GM12872 (cell line): Measurements from ENCODE around the gene STEAP3.

Source experiments
- TF ChIP-seq, protein P1 (sequence below): IDR thresholded peaks from 3 replicates; pipeline ENCODE4 v1.5.1; 2011; ENCODE audit warnings: low read depth, mild to moderate bottlenecking, low read length, moderate library complexity; ENCODE audit not compliant: insufficient read depth

The STEAP3 gene

DNA sequence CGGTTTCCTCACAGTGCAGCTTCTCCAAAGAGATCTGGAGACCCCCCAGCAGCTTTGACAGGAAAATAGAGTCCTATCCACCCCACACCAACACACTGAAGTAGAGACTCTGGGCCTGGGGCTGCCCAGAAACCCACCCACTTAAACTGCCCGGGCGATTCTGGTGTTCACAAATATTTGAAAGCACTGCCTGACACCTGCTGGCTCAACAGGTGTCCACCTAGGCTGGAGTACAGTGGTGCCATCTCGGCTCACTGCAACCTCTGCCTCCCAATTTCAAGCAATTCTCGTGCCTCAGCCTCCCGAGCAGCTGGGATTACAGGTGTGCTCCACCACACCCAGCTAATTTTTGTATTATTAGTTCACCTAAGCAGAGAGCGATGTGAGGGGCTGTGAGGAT, 5.3 kb downstream of the STEAP3 start:
- TF ChIP-seq, protein P1, sequence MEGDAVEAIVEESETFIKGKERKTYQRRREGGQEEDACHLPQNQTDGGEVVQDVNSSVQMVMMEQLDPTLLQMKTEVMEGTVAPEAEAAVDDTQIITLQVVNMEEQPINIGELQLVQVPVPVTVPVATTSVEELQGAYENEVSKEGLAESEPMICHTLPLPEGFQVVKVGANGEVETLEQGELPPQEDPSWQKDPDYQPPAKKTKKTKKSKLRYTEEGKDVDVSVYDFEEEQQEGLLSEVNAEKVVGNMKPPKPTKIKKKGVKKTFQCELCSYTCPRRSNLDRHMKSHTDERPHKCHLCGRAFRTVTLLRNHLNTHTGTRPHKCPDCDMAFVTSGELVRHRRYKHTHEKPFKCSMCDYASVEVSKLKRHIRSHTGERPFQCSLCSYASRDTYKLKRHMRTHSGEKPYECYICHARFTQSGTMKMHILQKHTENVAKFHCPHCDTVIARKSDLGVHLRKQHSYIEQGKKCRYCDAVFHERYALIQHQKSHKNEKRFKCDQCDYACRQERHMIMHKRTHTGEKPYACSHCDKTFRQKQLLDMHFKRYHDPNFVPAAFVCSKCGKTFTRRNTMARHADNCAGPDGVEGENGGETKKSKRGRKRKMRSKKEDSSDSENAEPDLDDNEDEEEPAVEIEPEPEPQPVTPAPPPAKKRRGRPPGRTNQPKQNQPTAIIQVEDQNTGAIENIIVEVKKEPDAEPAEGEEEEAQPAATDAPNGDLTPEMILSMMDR: no peak

DNA sequence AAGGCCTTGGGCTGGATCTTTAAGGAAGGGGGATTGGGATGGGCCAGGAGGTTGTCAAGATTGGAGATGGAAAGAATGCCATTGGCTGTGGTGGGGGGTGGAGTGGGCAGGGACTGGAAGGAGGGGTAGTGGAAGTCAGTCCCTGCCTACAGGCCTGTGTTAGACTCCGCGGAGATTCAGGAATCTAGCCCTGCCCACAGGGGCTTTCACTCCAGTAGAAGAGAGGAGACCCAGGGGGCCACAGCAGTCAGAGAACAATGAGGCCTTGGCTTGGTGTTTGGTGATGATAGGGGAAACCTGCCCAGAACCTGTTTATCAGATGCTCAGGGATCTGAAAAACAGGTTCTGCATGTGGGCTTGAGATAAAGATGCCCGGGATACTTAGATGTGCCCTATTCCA, 6.1 kb downstream of the STEAP3 start:
- TF ChIP-seq, protein P1: no peak

DNA sequence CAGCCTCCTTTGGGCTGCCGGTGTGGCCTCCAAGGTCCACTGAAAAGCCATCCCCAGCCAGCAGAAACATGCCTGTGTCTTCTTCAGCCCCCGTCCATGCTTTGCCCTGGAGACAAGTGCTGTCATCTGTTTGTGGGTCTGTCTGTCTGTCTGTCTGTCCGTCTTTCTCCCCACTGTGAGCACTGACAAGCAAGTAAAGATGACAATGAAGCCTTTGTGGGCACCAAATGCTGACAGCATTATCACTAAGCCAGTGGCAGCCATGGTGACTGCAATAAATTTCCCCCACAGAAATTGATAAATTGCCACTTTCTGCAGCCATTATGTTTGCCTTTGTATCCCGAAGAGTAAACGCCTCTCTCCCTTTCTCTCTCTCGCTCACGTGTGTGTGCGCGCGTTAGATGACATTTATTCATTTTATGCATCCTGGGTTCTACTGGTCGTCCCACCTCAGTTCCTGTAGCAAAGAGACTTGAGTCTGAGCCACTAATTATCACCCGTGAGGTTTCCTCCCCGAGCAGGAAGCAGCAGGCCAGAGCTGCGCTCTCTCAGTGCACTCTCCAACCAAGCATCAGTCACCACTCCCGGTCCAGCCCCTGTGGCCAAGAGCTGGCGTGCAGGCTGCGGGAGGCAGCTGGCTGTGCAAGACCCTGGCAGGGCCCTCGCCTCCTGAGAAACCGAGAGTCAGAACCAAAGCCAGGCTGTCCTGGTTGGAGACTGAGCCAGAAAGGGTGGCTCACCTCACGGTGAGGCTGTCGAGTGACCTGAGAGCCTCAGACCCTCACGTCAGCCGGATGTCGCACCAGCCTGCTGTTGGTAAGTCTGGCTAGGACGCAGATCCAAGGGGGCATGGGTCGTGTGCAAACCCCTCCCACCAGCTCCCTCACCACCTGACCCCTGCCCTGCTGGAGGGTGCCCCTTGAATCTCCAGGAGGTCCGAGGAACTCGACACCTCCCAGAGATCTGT, 6.9 kb downstream of the STEAP3 start:
- TF ChIP-seq, protein P1: no peak

DNA sequence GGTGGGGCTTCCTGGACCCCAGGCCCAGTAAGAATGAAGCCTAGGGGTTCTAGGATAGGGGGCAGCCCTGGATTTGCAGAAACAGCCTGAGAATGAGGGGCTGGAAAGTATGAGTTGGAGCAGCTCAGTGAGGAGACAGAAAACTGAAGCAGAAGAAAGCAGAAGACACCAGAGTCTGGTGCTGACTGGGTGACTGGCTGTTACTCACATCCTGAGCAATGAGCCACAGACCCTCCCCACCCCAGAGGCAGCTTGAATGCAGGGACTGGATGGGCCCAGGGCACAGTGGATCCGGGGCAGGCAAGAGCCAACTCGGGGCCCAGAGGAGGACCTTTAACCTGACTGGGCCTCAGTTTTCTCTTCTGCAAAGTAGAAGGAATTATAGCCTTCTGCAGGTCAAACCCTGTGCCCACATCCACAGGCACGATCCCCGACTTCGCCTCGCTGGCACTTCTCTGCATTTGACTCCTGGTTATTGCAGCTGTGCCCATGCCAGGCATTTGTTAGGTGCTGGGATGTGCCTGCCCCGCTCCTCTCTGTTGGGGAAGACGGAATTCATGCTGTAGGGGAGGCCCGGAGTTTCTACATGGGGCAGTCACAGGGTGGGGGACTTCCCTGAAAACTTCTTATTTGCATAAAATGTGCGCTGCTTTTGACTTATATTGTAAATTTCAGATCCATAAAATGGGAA, 8.5 kb downstream of the STEAP3 start:
- TF ChIP-seq, protein P1: no peak

DNA sequence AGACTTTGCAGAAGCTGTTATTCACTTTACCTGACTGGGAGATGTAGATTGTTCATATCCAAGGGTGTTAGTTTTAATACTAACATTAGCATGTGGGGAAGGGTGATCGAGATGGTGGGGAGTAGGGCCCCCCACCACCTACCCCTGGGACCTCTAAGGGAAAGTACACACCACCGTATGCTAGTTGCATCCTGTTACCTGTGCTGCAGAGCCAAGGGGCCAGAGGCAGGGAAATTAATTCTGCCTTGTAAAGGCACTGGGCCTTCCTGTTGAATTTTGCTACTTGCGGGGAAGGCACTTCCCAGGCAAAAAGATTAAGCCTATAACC, 9.0 kb downstream of the STEAP3 start:
- TF ChIP-seq, protein P1: no peak

DNA sequence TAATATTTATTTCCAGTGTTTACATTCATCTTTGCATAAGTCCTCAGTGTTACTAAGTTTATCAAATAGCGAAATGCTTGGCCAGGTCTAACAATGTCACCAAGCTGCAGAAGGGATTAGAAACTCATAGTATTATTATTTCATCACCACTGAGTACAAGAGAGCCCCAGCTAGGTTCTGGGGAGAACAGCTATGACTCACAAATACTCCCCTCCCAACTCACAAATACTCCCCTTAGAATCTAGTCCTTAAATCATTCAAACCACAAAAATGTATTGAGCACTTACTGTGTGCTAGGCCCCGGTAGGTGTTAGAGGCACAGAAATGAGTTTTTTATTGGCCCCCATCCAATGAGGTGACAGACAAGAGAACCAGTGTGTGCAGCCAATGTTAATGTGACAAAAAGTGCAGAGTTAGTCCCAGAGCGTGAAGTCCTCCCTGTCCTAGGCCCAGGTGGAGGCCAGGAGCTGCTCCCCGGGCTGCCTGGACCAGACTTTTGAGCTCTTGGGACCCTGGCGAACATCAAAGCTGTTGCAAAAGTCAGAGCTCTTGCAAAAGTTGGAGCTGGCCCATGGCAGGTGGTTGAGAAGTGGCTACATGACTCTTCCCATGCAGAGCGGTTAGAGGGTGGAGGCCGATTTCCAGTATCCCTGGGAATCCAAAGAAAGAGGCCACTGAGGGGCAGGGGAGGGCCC, 9.8 kb downstream of the STEAP3 start:
- TF ChIP-seq, protein P1: no peak
